Kidney epithelial cell (primary cell): ENCODE data around the gene PSMB11. TPM values are rescaled to one million over a fixed set of nuclear protein-coding genes. Genes with fewer than 3 reads are reported as not detected.

ENCODE experiments used
- DNase-seq: peaks from one replicate; pipeline ENCODE4 v3.0.0-alpha.2; 2010; ENCODE audit warnings: low read depth
- H3K27me3 ChIP-seq: 2 replicates; pipeline ENCODE4 v1.6.0; 2011; ENCODE audit warnings: low read length; ENCODE audit not compliant: control insufficient read depth, insufficient read depth
- H3K36me3 ChIP-seq: 2 replicates; pipeline ENCODE4 v1.5.1; 2011; ENCODE audit warnings: low read length; ENCODE audit not compliant: control insufficient read depth, insufficient read depth
- H3K4me3 ChIP-seq: 2 replicates; pipeline ENCODE4 v1.5.1; 2011; ENCODE audit warnings: low read depth, mild to moderate bottlenecking, control low read depth, low read length
- total RNA-seq: library from RNA; depleted of rRNA; stranded (reverse); fragments of >200 nt; gene quantifications from 2 replicates; pipeline ENCODE4 v1.2.3, GENCODE V29; 2015
- TF ChIP-seq, protein P1 (sequence below): IDR thresholded peaks from 2 replicates; pipeline ENCODE4 v1.5.1; 2011; ENCODE audit warnings: mild to moderate bottlenecking, moderate library complexity, low read length, control low read depth, inconsistent platforms; ENCODE audit not compliant: insufficient read depth, poor library complexity, severe bottlenecking

Gene PSMB11
- total RNA-seq, 1 donor from 2014 or later, result not detected

DNA sequence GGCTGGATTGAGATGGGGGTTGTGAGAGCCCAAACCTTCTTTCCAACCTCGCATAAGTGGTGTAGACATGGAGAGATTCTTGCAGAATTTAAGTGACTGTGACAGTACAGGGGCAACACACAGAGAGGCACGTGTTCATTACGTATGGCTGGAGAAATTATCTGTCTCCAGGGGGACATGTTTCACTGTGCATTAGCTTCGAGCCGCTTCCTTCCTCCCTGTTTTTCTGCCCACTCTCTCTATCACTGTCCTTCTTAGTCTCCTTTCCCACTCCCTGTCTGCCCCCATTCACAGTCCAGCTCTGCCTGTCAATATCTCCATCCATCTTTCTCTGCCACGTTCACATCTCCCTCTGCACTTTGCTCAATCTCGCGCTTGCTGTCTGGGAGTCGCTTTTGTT is 20.6 kb upstream of the PSMB11 start:
- DNase-seq, result no peak

DNA sequence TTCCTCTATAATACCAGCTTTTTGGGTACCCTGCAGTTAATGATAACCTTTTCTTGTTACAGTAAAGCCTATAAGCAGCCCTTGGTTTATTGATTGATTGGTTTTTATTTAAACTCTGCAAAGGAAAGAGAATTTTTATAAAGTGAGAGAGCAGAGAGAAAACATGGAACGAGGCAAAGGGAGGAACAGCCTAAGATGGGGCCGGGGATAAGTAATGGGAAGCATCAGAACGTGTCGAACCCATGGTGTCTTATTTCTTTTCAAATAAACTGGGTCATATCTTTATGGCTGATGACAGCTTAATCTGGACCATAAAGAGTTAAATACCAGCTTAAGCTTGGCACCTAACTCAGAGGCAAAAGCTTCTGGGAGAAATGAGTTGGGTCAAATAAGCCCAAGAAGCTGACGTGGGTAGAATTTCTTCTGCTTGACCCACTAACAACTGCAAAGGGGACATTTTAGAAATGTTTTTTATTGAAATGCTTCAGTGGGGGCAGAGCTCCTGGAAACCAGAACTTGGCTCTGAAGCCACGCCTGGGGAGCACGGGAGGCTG is 20.0 kb upstream of the PSMB11 start:
- TF ChIP-seq, protein P1, sequence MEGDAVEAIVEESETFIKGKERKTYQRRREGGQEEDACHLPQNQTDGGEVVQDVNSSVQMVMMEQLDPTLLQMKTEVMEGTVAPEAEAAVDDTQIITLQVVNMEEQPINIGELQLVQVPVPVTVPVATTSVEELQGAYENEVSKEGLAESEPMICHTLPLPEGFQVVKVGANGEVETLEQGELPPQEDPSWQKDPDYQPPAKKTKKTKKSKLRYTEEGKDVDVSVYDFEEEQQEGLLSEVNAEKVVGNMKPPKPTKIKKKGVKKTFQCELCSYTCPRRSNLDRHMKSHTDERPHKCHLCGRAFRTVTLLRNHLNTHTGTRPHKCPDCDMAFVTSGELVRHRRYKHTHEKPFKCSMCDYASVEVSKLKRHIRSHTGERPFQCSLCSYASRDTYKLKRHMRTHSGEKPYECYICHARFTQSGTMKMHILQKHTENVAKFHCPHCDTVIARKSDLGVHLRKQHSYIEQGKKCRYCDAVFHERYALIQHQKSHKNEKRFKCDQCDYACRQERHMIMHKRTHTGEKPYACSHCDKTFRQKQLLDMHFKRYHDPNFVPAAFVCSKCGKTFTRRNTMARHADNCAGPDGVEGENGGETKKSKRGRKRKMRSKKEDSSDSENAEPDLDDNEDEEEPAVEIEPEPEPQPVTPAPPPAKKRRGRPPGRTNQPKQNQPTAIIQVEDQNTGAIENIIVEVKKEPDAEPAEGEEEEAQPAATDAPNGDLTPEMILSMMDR, result no peak
- no peak for DNase-seq
- no peak overlapping the region for H3K4me3 ChIP-seq

More for the DNA sequence above, 20.6 kb upstream of the PSMB11 start:
- no peak overlapping the region for H3K4me3 ChIP-seq
- TF ChIP-seq, protein P1, result no peak
- H3K27me3 ChIP-seq, result no peaks in the 10 kb centered on the region
- no peaks in the 10 kb centered on the region for H3K36me3 ChIP-seq

DNA sequence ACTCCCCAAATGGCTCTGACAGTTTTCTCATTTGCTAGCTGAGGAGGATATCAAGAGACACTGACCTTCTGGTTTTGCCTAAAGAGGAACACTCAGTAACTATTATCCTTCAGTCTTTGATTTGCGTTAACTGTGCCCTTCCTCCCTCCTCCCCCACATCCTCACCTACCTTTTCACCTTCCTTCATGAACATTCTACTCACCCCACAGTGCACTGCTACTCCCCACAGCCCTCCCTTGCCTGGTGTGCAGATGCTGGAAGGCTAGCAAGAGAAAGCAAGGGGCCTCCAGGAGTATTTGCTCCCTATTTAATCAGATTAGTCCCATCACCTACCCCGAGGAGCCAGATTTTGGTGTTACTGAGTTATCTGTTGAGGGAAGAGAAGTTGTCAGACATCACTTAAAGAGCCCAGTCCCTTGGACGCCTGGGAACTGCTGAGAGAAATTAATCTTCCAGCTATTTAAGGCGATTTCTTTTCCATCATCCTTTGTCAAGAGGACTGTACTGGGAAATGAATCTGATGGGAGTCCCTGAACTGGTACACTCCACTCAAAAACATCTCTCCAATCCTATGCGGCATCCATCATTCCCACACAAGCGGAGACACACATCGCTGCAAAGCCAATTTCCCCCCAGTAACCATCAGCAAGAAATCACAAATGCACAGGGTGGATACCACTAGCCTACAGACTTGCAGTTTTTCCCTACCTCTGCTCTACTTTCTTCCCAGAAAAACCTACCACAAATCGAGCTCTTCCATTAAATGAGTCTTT is 18.8 kb upstream of the PSMB11 start:
- H3K36me3 ChIP-seq, result no peaks in the 10 kb centered on the region
- TF ChIP-seq, protein P1, result no peak
- no peak overlapping the region for H3K4me3 ChIP-seq
- DNase-seq, result no peak
- H3K27me3 ChIP-seq, result no peaks in the 10 kb centered on the region

More for the DNA sequence above, 20.0 kb upstream of the PSMB11 start:
- Histone ChIP-seq H3K27me3 (no peaks in the 10 kb centered on the region), H3K36me3 (no peaks in the 10 kb centered on the region)

DNA sequence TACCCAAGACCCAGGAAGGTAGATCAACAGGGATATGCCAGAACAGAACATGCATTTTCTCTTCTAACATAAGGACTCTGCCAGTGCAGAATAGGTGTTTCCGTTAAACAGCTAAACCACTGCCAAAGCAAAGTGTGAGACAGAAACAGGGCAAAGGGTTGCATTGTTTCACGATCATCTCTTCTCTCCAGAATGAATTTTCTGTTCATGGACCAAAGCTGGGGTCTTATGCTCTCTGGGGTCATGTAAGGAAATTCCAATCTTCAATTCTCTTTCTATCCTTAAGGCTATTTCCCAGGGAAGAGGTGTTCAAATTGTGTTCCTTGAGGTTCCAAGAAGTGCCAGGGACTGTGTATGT is 18.2 kb upstream of the PSMB11 start:
- no peaks in the 10 kb centered on the region for H3K36me3 ChIP-seq
- TF ChIP-seq, protein P1, result no peak

DNA sequence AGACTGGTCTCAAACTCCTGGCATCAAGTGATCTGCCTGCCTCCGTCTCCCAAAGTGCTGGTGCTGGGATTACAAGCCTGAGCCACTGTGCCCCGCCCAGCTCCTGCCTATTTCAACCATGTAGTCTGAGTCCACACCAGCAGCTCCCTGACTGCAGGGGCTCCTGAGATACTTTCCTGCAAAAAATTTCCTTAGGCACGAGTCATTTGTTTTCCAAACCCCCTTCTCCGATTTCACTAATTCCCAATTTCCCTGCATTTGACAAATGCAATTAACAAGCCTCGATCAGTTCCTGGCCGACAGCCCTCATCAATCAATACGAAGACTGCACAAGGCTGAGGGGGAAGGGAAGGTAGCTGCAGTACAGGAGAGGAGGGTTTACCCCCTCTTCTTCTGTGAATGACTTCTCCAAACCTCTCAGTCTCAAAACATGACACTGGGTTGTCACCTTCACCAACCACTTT is 17.4 kb upstream of the PSMB11 start:
- H3K27me3 ChIP-seq, result no peaks in the 10 kb centered on the region
- DNase-seq, result no peak
- TF ChIP-seq, protein P1, result no peak
- no peaks in the 10 kb centered on the region for H3K36me3 ChIP-seq
- no peak overlapping the region for H3K4me3 ChIP-seq

More for the DNA sequence above, 18.2 kb upstream of the PSMB11 start:
- DNase-seq, result no peak
- Histone ChIP-seq H3K27me3 (no peaks in the 10 kb centered on the region), H3K4me3 (no peak overlapping the region)
